HEK293 (cell line): Measurements from ENCODE around the gene ME2.

Experiments used
- GLI2 ChIP-seq: fragments of 450-650 bp; formaldehyde crosslinking; IDR thresholded peaks from 2 replicates; pipeline ENCODE4; 2017; ENCODE audit warnings: missing biosample characterization, missing genetic modification characterization, low read depth, borderline replicate concordance
- OVOL3 ChIP-seq: fragments of 450-650 bp; formaldehyde crosslinking; IDR thresholded peaks from 2 replicates; pipeline ENCODE4 v1.5.1; 2016; ENCODE audit warnings: missing biosample characterization, missing genetic modification characterization
- PRDM1 ChIP-seq: fragments of 450-650 bp; formaldehyde crosslinking; IDR thresholded peaks from 2 replicates; pipeline ENCODE4; 2016; ENCODE audit warnings: missing biosample characterization, missing genetic modification characterization
- REST ChIP-seq: fragments of 450-650 bp; formaldehyde crosslinking; IDR thresholded peaks from 2 replicates; pipeline ENCODE4 v1.5.1; 2016; ENCODE audit warnings: missing biosample characterization, missing genetic modification characterization
- ZNF121 ChIP-seq: fragments of 450-650 bp; formaldehyde crosslinking; IDR thresholded peaks from 2 replicates; pipeline ENCODE4 v1.5.1; 2016; ENCODE audit warnings: missing biosample characterization, missing genetic modification characterization
- ZNF26 ChIP-seq: fragments of 450-650 bp; formaldehyde crosslinking; IDR thresholded peaks from 2 replicates; pipeline ENCODE4 v1.5.1; 2016; ENCODE audit warnings: missing biosample characterization, missing genetic modification characterization
- ZNF266 ChIP-seq: fragments of 450-650 bp; formaldehyde crosslinking; IDR thresholded peaks from 2 replicates; pipeline ENCODE4 v1.5.1; 2016; ENCODE audit warnings: missing biosample characterization, missing genetic modification characterization, low read depth
- ZNF324 ChIP-seq: fragments of 450-650 bp; formaldehyde crosslinking; IDR thresholded peaks from 2 replicates; pipeline ENCODE4 v1.5.1; 2016; ENCODE audit warnings: missing biosample characterization, missing genetic modification characterization
- ZNF514 ChIP-seq: fragments of 450-650 bp; formaldehyde crosslinking; IDR thresholded peaks from 2 replicates; pipeline ENCODE4 v1.5.1; 2016; ENCODE audit warnings: missing biosample characterization, missing genetic modification characterization
- ZNF704 ChIP-seq: fragments of 450-650 bp; formaldehyde crosslinking; IDR thresholded peaks from 2 replicates; pipeline ENCODE4 v1.5.1; 2016; ENCODE audit warnings: missing biosample characterization, missing genetic modification characterization
- TF ChIP-seq, protein P1 (sequence below): fragments of 450-650 bp; formaldehyde crosslinking; IDR thresholded peaks from 2 replicates; pipeline ENCODE4 v1.5.1; 2016; ENCODE audit warnings: missing biosample characterization, missing genetic modification characterization
- TF ChIP-seq, protein P2 (sequence below): fragments of 450-650 bp; formaldehyde crosslinking; IDR thresholded peaks from 2 replicates; pipeline ENCODE4 v1.5.1; 2016; ENCODE audit warnings: missing biosample characterization, missing genetic modification characterization, low read depth

GRCh38 chr18:50875966-50876536 is 2.9 kb upstream of the ME2 start:
- TF ChIP-seq PRDM1 (no peak), ZNF704 (no peak), ZNF26 (tag by site-specific recombination) (no peak), OVOL3 (tag by site-specific recombination) (no peak), ZNF266 (tag by site-specific recombination) (no peak), REST (tag by site-specific recombination) (no peak), ZNF121 (no peak), ZNF514 (tag by site-specific recombination) (no peak), ZNF324 (no peak), GLI2 (tag by site-specific recombination) (no peak)
- TF ChIP-seq, protein P1, sequence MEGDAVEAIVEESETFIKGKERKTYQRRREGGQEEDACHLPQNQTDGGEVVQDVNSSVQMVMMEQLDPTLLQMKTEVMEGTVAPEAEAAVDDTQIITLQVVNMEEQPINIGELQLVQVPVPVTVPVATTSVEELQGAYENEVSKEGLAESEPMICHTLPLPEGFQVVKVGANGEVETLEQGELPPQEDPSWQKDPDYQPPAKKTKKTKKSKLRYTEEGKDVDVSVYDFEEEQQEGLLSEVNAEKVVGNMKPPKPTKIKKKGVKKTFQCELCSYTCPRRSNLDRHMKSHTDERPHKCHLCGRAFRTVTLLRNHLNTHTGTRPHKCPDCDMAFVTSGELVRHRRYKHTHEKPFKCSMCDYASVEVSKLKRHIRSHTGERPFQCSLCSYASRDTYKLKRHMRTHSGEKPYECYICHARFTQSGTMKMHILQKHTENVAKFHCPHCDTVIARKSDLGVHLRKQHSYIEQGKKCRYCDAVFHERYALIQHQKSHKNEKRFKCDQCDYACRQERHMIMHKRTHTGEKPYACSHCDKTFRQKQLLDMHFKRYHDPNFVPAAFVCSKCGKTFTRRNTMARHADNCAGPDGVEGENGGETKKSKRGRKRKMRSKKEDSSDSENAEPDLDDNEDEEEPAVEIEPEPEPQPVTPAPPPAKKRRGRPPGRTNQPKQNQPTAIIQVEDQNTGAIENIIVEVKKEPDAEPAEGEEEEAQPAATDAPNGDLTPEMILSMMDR (tag by site-specific recombination) = no peak
- TF ChIP-seq, protein P2, sequence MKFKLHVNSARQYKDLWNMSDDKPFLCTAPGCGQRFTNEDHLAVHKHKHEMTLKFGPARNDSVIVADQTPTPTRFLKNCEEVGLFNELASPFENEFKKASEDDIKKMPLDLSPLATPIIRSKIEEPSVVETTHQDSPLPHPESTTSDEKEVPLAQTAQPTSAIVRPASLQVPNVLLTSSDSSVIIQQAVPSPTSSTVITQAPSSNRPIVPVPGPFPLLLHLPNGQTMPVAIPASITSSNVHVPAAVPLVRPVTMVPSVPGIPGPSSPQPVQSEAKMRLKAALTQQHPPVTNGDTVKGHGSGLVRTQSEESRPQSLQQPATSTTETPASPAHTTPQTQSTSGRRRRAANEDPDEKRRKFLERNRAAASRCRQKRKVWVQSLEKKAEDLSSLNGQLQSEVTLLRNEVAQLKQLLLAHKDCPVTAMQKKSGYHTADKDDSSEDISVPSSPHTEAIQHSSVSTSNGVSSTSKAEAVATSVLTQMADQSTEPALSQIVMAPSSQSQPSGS (tag by site-specific recombination) = peak; percentile 45; the same call in 1 of the 2 replicates
